HCT116 (cell line): ENCODE results near the gene WWOX. TPM values are rescaled to one million over a fixed set of nuclear protein-coding genes. Genes with fewer than 3 reads are reported as not detected.

Experiments
- ATAC-seq: fragments of 200-7000 bp; cut with Tn5 transposase; 2 replicates; pipeline ENCODE4 v1.9.1; 2020; ENCODE audit warnings: mild to moderate bottlenecking, moderate library complexity
- BruUV-seq: library from RNA; stranded (reverse); fragments of 400-500 nt; replicated peaks from 2 replicates; lab custom pipeline; 2021; lab: Mats Ljungman, UMichigan
- CTCF ChIA-PET: fragments of 300-600 bp; sonication (Branson Sonifier 250); formaldehyde crosslinking; loops from one replicate; lab custom pipeline; 2021; ENCODE audit warnings: antibody characterized with exemption; lab: Charles Lee
- POLR2A ChIA-PET: fragments of 300-600, 350-600 bp; sonication (Branson Sonifier 250); formaldehyde crosslinking; loops from one replicate; lab custom pipeline; 2021; ENCODE audit warnings: antibody characterized with exemption; lab: Charles Lee
- RAD21 ChIA-PET, 2 experiments: fragments of 300-600 bp; sonication (Branson Sonifier 250); formaldehyde crosslinking; loops; one replicate each; lab custom pipeline; 2023; ENCODE audit warnings: low total read pairs in 2 of 2; ENCODE audit not compliant: uncharacterized antibody in 2 of 2, unreplicated experiment in 2 of 2, low non-redundant PET in 1 of 2; lab: Charles Lee
- DNase-seq: peaks from one replicate; pipeline ENCODE4 v3.0.0-alpha.2; 2010; ENCODE audit warnings: low read depth, low spot score
- H2AFZ ChIP-seq: fragments of 200-600 bp; shearing (Covaris generic), sonication (generic); 2 replicates; pipeline ENCODE4 v1.6.1; 2017; ENCODE audit warnings: low read depth, mixed run types, mixed read lengths, antibody characterized with exemption, low read length; ENCODE audit not compliant: poor library complexity, severe bottlenecking
- H3K27ac ChIP-seq: 2 replicates; pipeline ENCODE4 v1.5.1; 2012; ENCODE audit warnings: low read depth, low read length
- H3K27me3 ChIP-seq: fragments of 200-600 bp; sonication (generic); 2 replicates; pipeline ENCODE4 v1.6.1; 2016; ENCODE audit warnings: mixed run types, low read length, mixed read lengths; ENCODE audit not compliant: insufficient read depth
- H3K36me3 ChIP-seq, 2 experiments: fragments of 200-500 bp in 1 of 2; fragments of 200-600 bp in 1 of 2; sonication (Bioruptor generic) in 1 of 2; sonication (generic) in 1 of 2; 2 replicates each; pipeline versions ENCODE4 v1.5.1 to v1.6.1; 2014 to 2016; ENCODE audit warnings: low read length in 2 of 2, inconsistent platforms in 1 of 2, mixed read lengths in 1 of 2, mixed run types in 1 of 2; ENCODE audit not compliant: insufficient read depth in 2 of 2, control insufficient read depth in 1 of 2
- H3K4me1 ChIP-seq, 2 experiments: fragments of 200-600 bp in 1 of 2; sonication (generic) in 1 of 2; 2 replicates each; pipeline versions ENCODE4 v1.5.1 to v1.6.1; 2012 to 2017; ENCODE audit warnings: low read length in 2 of 2, inconsistent platforms in 1 of 2, mild to moderate bottlenecking in 1 of 2, mixed read lengths in 1 of 2, mixed run types in 1 of 2, moderate library complexity in 1 of 2; ENCODE audit not compliant: insufficient read depth in 2 of 2, control insufficient read depth in 1 of 2
- H3K4me2 ChIP-seq: fragments of 200-600 bp; sonication (generic); 2 replicates; pipeline ENCODE4 v1.6.1; 2017; ENCODE audit warnings: mixed run types, low read length, mixed read lengths
- H3K4me3 ChIP-seq, 2 experiments: fragments of 200-600 bp in 1 of 2; sonication (generic) in 1 of 2; replicated peaks in 1 of 2; 2 replicates each; pipeline ENCODE4 v1.5.1; 2011 to 2016; ENCODE audit warnings: low read length in 2 of 2, control low read depth in 1 of 2, low read depth in 1 of 2, mild to moderate bottlenecking in 1 of 2, mixed read lengths in 1 of 2, mixed run types in 1 of 2
- H3K79me2 ChIP-seq: fragments of 200-600 bp; sonication (generic); 2 replicates; pipeline ENCODE4 v1.6.1; 2017; ENCODE audit warnings: mild to moderate bottlenecking, mixed run types, low read length, moderate library complexity, mixed read lengths; ENCODE audit not compliant: insufficient read depth
- H3K9ac ChIP-seq: fragments of 200-600 bp; sonication (generic); 2 replicates; pipeline ENCODE4 v1.6.1; 2016; ENCODE audit warnings: low read length, mixed read lengths
- H3K9me2 ChIP-seq: fragments of 200-600 bp; sonication (generic), shearing (Covaris generic); 2 replicates; pipeline ENCODE4 v1.6.1; 2017; ENCODE audit warnings: mixed run types, mild to moderate bottlenecking, moderate library complexity; ENCODE audit not compliant: insufficient read depth
- H3K9me3 ChIP-seq, 2 experiments: fragments of 200-500 bp in 1 of 2; fragments of 200-600 bp in 1 of 2; sonication (Bioruptor generic) in 1 of 2; sonication (generic) in 1 of 2; 2 replicates each; pipeline ENCODE4 v1.6.1; 2014 to 2017; ENCODE audit warnings: low read length in 2 of 2, mixed read lengths in 2 of 2, inconsistent platforms in 1 of 2, low read depth in 1 of 2, mild to moderate bottlenecking in 1 of 2, mixed run types in 1 of 2, moderate library complexity in 1 of 2; ENCODE audit not compliant: control insufficient read depth in 1 of 2, insufficient read depth in 1 of 2
- H4K20me1 ChIP-seq: fragments of 200-600 bp; sonication (generic), shearing (Covaris generic); 2 replicates; pipeline ENCODE4 v1.6.1; 2017; ENCODE audit warnings: mixed run types, mild to moderate bottlenecking, moderate library complexity; ENCODE audit not compliant: insufficient read depth
- CBX3 ChIP-seq: IDR thresholded peaks from 2 replicates; pipeline ENCODE4 v1.6.1; 2012; ENCODE audit warnings: low read depth
- CEBPB ChIP-seq: IDR thresholded peaks from 2 replicates; pipeline ENCODE4 v1.6.1; 2012; ENCODE audit warnings: low read depth
- EGR1 ChIP-seq: IDR thresholded peaks from 2 replicates; pipeline ENCODE4 v1.6.1; 2012; ENCODE audit warnings: low read depth
- EZH2 ChIP-seq: fragments of 200-600 bp; sonication (generic); IDR thresholded peaks from 2 replicates; pipeline ENCODE4 v1.6.1; 2017; ENCODE audit warnings: antibody characterized with exemption, mixed run types
- EZH2phosphoT487 ChIP-seq: fragments of 200-600 bp; IDR thresholded peaks from 2 replicates; pipeline ENCODE4 v1.6.1; 2018; ENCODE audit warnings: antibody characterized with exemption, borderline replicate concordance
- FOSL1 ChIP-seq: IDR thresholded peaks from 2 replicates; pipeline ENCODE4 v1.6.1; 2012; ENCODE audit warnings: low read depth
- JUND ChIP-seq: IDR thresholded peaks from 2 replicates; pipeline ENCODE4 v1.6.1; 2012
- POLR2AphosphoS5 ChIP-seq: IDR thresholded peaks from 2 replicates; pipeline ENCODE4 v1.6.1; 2011; ENCODE audit warnings: mild to moderate bottlenecking, low read depth, low read length, moderate library complexity
- RAD21 ChIP-seq: IDR thresholded peaks from 2 replicates; pipeline ENCODE4 v1.6.1; 2012; ENCODE audit warnings: low read depth, mild to moderate bottlenecking
- SP1 ChIP-seq: IDR thresholded peaks from 2 replicates; pipeline ENCODE4 v1.6.1; 2012; ENCODE audit warnings: low read depth
- SRF ChIP-seq: IDR thresholded peaks from 2 replicates; pipeline ENCODE4 v1.6.1; 2012; ENCODE audit warnings: low read depth
- TCF7L2 ChIP-seq: IDR thresholded peaks from 2 replicates; pipeline ENCODE4 v1.7.0; 2011; ENCODE audit warnings: borderline replicate concordance, inconsistent platforms; ENCODE audit not compliant: insufficient read depth, insufficient read length; ENCODE audit errors: extremely low read depth
- ZFX ChIP-seq: fragments of 450-650 bp; IDR thresholded peaks from 2 replicates; pipeline ENCODE4 v1.6.1; 2017
- intact Hi-C: fragments of 100-400 bp; cut with micrococcal nuclease; formaldehyde crosslinking; loops from 2 replicates; pipeline ENCODE4 v1.10.0; 2022
- total RNA-seq: library from RNA; stranded (reverse); gene quantifications from one replicate; pipeline ENCODE4 v1.2.1, GENCODE V29; 2021; ENCODE audit not compliant: unreplicated experiment
- TF ChIP-seq, protein P1 (sequence below): IDR thresholded peaks from 2 replicates; pipeline ENCODE4 v1.6.1; 2011; ENCODE audit warnings: mild to moderate bottlenecking, low read length, moderate library complexity; ENCODE audit not compliant: insufficient replicate concordance; ENCODE audit errors: extremely low read depth
- TF ChIP-seq, protein P2 (sequence below): IDR thresholded peaks from 2 replicates; pipeline ENCODE4 v1.6.1; 2012
- TF ChIP-seq, protein P3 (sequence below): IDR thresholded peaks from 2 replicates; pipeline ENCODE4 v1.6.1; 2012; ENCODE audit warnings: low read depth

Gene WWOX
- total RNA-seq, 1 experiment from 2014 or later: 13.7 TPM

DNA sequence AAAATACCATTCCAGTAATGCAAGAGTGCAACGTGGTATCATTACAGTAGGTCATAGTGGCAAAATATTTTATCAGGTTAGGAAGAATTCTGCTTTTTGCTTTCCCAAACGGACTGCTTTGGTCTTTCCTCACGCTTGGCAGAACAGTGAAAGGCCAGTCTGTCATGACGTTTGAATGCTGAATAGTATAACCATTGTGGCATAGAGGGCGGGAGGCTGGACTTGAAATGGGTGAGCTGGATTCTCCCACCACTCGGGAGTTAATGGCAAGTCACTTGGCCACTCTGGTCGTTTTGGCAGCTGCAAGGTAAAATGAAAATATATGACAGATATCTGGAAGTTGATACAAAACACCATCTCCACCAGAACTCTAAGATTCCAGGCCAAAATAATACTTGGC lies 1109.9 kb downstream of the WWOX start:
- TF ChIP-seq, protein P1, sequence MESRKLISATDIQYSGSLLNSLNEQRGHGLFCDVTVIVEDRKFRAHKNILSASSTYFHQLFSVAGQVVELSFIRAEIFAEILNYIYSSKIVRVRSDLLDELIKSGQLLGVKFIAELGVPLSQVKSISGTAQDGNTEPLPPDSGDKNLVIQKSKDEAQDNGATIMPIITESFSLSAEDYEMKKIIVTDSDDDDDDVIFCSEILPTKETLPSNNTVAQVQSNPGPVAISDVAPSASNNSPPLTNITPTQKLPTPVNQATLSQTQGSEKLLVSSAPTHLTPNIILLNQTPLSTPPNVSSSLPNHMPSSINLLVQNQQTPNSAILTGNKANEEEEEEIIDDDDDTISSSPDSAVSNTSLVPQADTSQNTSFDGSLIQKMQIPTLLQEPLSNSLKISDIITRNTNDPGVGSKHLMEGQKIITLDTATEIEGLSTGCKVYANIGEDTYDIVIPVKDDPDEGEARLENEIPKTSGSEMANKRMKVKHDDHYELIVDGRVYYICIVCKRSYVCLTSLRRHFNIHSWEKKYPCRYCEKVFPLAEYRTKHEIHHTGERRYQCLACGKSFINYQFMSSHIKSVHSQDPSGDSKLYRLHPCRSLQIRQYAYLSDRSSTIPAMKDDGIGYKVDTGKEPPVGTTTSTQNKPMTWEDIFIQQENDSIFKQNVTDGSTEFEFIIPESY: no peak
- no peak for TF ChIP-seq FOSL1
- no peak for TF ChIP-seq EZH2
- TF ChIP-seq EZH2phosphoT487: no peak
- TF ChIP-seq, protein P2, sequence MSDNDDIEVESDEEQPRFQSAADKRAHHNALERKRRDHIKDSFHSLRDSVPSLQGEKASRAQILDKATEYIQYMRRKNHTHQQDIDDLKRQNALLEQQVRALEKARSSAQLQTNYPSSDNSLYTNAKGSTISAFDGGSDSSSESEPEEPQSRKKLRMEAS: no peak
- TF ChIP-seq SRF: no peak
- no peak for TF ChIP-seq EGR1
- no peaks in the 10 kb centered on the region for H3K79me2 ChIP-seq
- ChIA-PET CTCF (no interaction called here), RAD21 (no interaction called here), POLR2A (no interaction called here)
- no peaks in the 10 kb centered on the region for H4K20me1 ChIP-seq
- H3K36me3 ChIP-seq: no peaks in the 10 kb centered on the region
- H3K4me3 ChIP-seq: no peak overlapping the region
- H3K9ac ChIP-seq: no peak overlapping the region
- intact Hi-C loops: no loop called here
- H3K27ac ChIP-seq: no peak overlapping the region
- H3K9me2 ChIP-seq: no peaks in the 10 kb centered on the region
- H3K9me3 ChIP-seq: peaks cover 3 to 12% of the 10 kb centered on the region in 2 experiments; a peak in 2 of 4 replicates
- DNase-seq (no peak), ATAC-seq (no peak)
- no peaks in the 10 kb centered on the region for H3K27me3 ChIP-seq
- H3K4me1 ChIP-seq: no peaks in the 10 kb centered on the region
- no peak overlapping the region for H3K4me2 ChIP-seq
- no peak overlapping the region for H2AFZ ChIP-seq
- no TSS peak for BruUV-seq

DNA sequence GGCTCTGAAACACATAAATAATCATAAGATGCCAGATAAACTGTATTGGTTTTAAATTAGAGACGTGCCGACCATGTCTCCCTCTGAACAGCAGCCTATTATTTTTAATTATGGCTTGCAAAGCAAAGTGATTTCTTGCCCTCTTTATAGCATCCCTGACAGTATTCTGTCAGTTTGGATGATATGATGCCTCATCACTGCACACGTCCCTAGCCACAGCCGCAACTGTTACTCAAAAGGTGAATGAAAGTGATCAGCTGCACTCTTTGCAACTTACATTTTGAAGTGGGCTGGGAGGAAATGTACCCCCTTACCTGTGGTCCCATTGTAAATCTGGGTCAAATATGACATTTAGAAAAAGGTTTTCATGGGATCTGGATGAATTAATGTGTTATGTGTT lies 1111.2 kb downstream of the WWOX start:
- H3K27ac ChIP-seq: no peak overlapping the region
- CTCF ChIA-PET: no interaction called here
- H3K4me3 ChIP-seq: no peak overlapping the region
- H3K9me3 ChIP-seq: peaks cover 2 to 11% of the 10 kb centered on the region in 2 experiments; a peak in 2 of 4 replicates
- no peaks in the 10 kb centered on the region for H4K20me1 ChIP-seq
- BruUV-seq: no TSS peak
- H3K79me2 ChIP-seq: no peaks in the 10 kb centered on the region
- POLR2A ChIA-PET: no interaction called here
- H3K4me2 ChIP-seq: no peak overlapping the region
- H3K9ac ChIP-seq: no peak overlapping the region
- no peak overlapping the region for H2AFZ ChIP-seq
- no peaks in the 10 kb centered on the region for H3K9me2 ChIP-seq
- H3K36me3 ChIP-seq: no peaks in the 10 kb centered on the region
- no peaks in the 10 kb centered on the region for H3K4me1 ChIP-seq
- H3K27me3 ChIP-seq: no peaks in the 10 kb centered on the region
- DNase-seq (no peak), ATAC-seq (no peak)
- intact Hi-C loops: no loop called here
- RAD21 ChIA-PET: no interaction called here
- no peak for TF ChIP-seq EZH2phosphoT487
- TF ChIP-seq, protein P2: no peak
- TF ChIP-seq SP1: no peak
- TF ChIP-seq JUND: no peak
- TF ChIP-seq CBX3: no peak
- TF ChIP-seq, protein P3, sequence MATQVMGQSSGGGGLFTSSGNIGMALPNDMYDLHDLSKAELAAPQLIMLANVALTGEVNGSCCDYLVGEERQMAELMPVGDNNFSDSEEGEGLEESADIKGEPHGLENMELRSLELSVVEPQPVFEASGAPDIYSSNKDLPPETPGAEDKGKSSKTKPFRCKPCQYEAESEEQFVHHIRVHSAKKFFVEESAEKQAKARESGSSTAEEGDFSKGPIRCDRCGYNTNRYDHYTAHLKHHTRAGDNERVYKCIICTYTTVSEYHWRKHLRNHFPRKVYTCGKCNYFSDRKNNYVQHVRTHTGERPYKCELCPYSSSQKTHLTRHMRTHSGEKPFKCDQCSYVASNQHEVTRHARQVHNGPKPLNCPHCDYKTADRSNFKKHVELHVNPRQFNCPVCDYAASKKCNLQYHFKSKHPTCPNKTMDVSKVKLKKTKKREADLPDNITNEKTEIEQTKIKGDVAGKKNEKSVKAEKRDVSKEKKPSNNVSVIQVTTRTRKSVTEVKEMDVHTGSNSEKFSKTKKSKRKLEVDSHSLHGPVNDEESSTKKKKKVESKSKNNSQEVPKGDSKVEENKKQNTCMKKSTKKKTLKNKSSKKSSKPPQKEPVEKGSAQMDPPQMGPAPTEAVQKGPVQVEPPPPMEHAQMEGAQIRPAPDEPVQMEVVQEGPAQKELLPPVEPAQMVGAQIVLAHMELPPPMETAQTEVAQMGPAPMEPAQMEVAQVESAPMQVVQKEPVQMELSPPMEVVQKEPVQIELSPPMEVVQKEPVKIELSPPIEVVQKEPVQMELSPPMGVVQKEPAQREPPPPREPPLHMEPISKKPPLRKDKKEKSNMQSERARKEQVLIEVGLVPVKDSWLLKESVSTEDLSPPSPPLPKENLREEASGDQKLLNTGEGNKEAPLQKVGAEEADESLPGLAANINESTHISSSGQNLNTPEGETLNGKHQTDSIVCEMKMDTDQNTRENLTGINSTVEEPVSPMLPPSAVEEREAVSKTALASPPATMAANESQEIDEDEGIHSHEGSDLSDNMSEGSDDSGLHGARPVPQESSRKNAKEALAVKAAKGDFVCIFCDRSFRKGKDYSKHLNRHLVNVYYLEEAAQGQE: no peak
- no peak for TF ChIP-seq POLR2AphosphoS5
- TF ChIP-seq RAD21: no peak
- TF ChIP-seq CEBPB: no peak
- no peak for TF ChIP-seq ZFX
- no peak for TF ChIP-seq SRF
- no peak for TF ChIP-seq TCF7L2
